ENCODE data around the gene PAX6.
A peak's percentile ranks its signal among the peaks of the same experiment; 100 is the strongest.

The PAX6 gene

GRCh38 chr11:31808721-31809540 is 2.2 kb downstream of the PAX6 start:
- DNase-seq (ENCODE audit: low spot score), result peak; percentile 14

DNA sequence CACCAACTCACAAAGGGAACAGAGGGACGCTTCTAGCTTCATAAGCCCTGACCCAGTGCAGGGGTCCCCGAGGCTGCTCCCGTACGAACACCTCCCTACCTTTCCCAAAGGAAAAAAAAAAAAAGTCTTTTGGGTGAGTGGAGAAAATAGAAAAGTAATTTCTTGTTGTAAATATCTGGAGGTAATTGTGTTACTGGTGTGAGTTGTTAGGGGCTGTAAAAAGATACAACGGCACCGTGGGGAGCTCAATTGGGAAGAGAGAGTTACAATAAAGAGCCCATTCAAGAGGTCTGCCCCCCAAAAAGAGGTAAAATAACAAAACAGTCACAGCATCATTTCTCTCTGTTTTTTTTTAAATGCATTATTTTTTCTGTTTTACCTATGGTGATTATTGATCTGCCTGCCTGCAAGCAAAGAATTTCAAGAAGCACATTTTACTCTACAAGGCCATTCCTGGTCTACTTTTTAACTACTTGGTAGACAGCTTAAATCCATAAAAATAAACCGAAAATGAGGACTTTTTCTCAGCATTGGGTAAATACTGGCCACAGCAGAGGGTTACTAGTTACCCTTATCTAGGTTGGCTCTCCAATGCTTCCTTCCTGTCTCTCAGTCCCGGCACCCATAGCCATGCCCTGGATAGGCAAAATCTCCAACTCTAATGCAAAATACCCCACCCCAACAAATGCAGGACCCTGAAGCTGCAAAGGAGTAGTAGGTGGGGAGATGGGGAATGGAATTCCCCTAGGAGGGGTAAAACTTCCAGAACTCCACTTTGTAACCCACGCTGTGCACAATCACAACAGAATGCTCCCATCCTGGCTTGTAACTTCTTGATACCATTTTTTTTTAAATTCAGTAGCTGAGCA is 3.1 kb downstream of the PAX6 start:
- no peak for DNase-seq (ENCODE audit: low spot score)

GRCh38 chr11:31806928-31807798 is 4.0 kb downstream of the PAX6 start:
- DNase-seq (ENCODE audit: low spot score), result no peak

GRCh38 chr11:31806186-31806927 is 4.8 kb downstream of the PAX6 start:
- no peak for DNase-seq (ENCODE audit: low spot score)

- no peak for DNase-seq (ENCODE audit: low spot score)
Observed at GRCh38 chr11:31805629-31806185, 5.4 kb downstream of the PAX6 start.

DNA sequence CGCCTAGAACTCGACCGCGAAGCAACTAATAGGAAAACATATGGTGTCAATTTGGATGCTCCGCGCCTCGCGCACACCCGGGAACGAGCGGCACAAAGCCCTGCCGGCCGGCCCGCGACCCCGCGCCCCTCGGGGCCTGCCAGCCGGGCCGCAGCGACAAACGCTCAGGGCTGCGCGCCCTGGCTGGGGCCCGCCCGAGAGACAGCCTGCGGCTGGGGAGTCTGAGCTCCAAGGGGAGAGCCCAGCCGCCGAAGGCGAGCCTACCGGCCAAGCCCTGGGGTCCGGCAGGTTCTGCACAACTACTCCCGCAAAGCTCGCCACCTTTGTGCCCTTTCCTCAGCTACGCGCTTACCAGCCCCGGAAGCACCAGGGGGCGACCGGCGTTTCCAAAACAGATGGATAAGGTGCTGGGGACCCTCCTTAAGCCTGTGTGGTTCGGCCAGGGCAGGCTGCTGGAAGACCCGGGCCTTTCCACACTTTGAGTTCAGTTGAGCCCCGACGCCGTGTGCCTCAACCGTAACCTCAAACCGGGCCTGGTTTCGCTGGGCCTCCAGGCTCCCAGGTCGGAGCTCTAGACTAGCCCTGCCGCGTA is 6.0 kb downstream of the PAX6 start:
- DNase-seq (ENCODE audit: low spot score), result no peak

DNA sequence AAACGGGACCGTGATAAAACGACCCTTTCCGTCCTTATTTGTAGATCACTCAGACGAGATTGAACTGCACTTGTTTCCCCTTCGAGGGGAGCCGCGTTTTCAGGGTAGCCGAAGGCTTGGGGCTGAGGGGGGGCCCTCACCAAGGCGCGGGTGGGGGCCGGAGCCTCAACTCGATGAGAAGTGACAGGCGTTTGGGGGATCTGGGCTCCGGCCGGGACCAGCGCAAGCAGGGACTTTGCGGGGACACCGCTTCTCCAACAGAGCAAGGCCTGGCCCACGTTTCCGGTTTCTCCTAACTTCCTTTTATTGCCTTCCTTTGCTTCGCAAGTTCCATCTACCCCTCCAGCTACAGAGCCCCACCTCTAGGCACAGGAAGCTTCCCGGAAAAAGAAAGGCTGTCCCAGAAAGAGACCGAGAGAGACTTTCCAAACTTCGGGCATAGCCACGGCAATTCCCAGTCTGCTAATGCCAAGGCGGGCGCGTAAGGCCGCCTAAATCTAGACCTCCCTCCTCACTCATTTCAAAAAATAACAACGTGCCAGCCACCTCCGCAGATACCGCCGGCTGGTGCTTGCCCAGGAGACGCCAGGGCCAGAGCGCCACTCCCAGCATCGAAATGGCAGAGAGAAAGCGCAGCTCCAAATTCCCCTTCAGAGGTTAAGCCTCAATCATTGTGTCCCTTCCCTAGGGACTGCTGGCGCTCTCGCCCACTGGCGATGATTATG is 6.6 kb downstream of the PAX6 start:
- peak; percentile 28 for DNase-seq (ENCODE audit: low spot score)

GRCh38 chr11:31803813-31804311 is 7.3 kb downstream of the PAX6 start:
- DNase-seq (ENCODE audit: low spot score), result no peak

- DNase-seq (ENCODE audit: low spot score), result no peak
Observed at GRCh38 chr11:31802990-31803812, 7.9 kb downstream of the PAX6 start.

DNA sequence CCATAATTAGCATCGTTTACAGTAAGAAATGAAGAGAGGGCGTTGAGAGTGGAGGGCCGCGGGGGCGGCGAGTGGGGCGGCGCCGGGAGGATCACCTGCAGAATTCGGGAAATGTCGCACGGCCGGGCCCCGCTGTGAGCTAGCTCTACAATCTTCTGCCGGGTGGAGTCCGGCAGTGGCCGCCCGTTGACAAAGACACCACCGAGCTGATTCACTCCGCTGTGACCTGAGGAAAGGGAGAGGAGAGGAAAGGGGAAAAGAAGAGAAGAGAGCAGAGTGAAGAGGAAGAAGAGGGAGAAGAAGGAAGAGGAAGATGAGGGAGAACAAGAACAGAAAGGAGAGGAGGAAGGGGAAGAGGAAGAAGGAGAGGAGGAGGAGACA is 8.5 kb downstream of the PAX6 start:
- no peak for DNase-seq (ENCODE audit: low spot score)

- DNase-seq (ENCODE audit: low spot score), result no peak
Observed at GRCh38 chr11:31802000-31802551, 9.0 kb downstream of the PAX6 start.

DNA sequence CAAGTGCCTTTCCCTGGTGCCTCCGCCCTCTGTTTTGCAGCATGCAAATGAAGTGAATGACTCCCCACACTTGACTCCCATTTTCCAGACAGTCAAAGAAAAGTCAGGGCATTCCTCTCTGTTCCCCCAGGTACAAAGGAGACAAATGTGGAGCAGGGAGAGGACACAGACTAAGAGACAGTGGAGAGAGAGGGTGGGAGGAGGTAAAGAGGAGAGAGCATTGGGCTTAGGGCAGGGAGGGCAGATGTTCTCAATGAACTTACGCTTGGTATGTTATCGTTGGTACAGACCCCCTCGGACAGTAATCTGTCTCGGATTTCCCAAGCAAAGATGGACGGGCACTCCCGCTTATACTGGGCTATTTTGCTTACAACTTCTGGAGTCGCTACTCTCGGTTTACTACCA is 9.8 kb downstream of the PAX6 start:
- DNase-seq (ENCODE audit: low spot score), result no peak

GRCh38 chr11:31800398-31801265 is 10.5 kb downstream of the PAX6 start:
- DNase-seq (ENCODE audit: low spot score), result no peak

GRCh38 chr11:31799435-31800397 is 11.4 kb downstream of the PAX6 start:
- DNase-seq (ENCODE audit: low spot score), result no peak

- DNase-seq (ENCODE audit: low spot score), result no peak
Observed at GRCh38 chr11:31798554-31799434, 12.3 kb downstream of the PAX6 start.
